Mesenteric fat pad (tissue), 1 donor: Measurements from ENCODE around the gene TTC28. TPM values are rescaled to one million over a fixed set of nuclear protein-coding genes. Genes with fewer than 3 reads are reported as not detected.
"Not testable (repeated sequence)": the region's sequence is repeated elsewhere in the genome, so short reads cannot be mapped to it uniquely, and the experiment has no call there.

Source experiments
- DNase-seq: peaks from one replicate; pipeline ENCODE4 v3.0.0-alpha.2; 2020; ENCODE audit warnings: low spot score
- total RNA-seq: library from RNA; stranded (reverse); fragmentation: NEBNext Ultra II Directional; extraction: Animal tissue kit (Norgen Biotek cat#: 25700); gene quantifications from one replicate; pipeline ENCODE4 v1.2.1, GENCODE V29; 2021
- donor health status: DM: yes; HTN: yes; CAD: no.

TTC28 gene
- total RNA-seq, 1 donor from 2014 or later: 34.1 TPM

- not testable (repeated sequence) for DNase-seq
Observed at GRCh38 chr22:28491289-28491688, 188.4 kb downstream of the TTC28 start.

GRCh38 chr22:28488825-28489224, 190.8 kb downstream of the TTC28 start:
- DNase-seq: no peak

GRCh38 chr22:28484662-28485061, 195.0 kb downstream of the TTC28 start:
- DNase-seq: no peak

- DNase-seq: no peak
Observed at GRCh38 chr22:28481725-28482124, 197.9 kb downstream of the TTC28 start.

- no peak for DNase-seq
Observed at GRCh38 chr22:28480000-28480715, 199.5 kb downstream of the TTC28 start.

- no peak for DNase-seq
Observed at GRCh38 chr22:28478564-28478963, 201.1 kb downstream of the TTC28 start.

GRCh38 chr22:28477556-28477955, 202.1 kb downstream of the TTC28 start:
- no peak for DNase-seq

GRCh38 chr22:28474330-28474729, 205.3 kb downstream of the TTC28 start:
- DNase-seq: no peak

GRCh38 chr22:28473258-28473657, 206.4 kb downstream of the TTC28 start:
- DNase-seq: no peak

GRCh38 chr22:28467055-28467454, 212.6 kb downstream of the TTC28 start:
- not testable (repeated sequence) for DNase-seq

GRCh38 chr22:28466399-28466798, 213.2 kb downstream of the TTC28 start:
- no peak for DNase-seq

- DNase-seq: no peak
Observed at GRCh38 chr22:28465841-28466240, 213.8 kb downstream of the TTC28 start.

GRCh38 chr22:28464127-28464526, 215.5 kb downstream of the TTC28 start:
- no peak for DNase-seq

GRCh38 chr22:28463408-28463807, 216.2 kb downstream of the TTC28 start:
- DNase-seq: not testable (repeated sequence)

GRCh38 chr22:28462901-28463300, 216.7 kb downstream of the TTC28 start:
- DNase-seq: no peak

GRCh38 chr22:28462041-28462440, 217.6 kb downstream of the TTC28 start:
- DNase-seq: no peak

- DNase-seq: no peak
Observed at GRCh38 chr22:28454431-28455064, 225.1 kb downstream of the TTC28 start.

GRCh38 chr22:28450109-28450508, 229.5 kb downstream of the TTC28 start:
- no peak for DNase-seq

GRCh38 chr22:28449041-28449440, 230.6 kb downstream of the TTC28 start:
- DNase-seq: no peak

- DNase-seq: no peak
Observed at GRCh38 chr22:28448625-28449024, 231.0 kb downstream of the TTC28 start.

- no peak for DNase-seq
Observed at GRCh38 chr22:28444659-28445058, 235.0 kb downstream of the TTC28 start.

- DNase-seq: no peak
Observed at GRCh38 chr22:28443526-28443876, 236.1 kb downstream of the TTC28 start.
